ENCODE measurements around the gene METTL6.

The METTL6 gene

GRCh38 chr3:15454965-15455364 is 27.6 kb upstream of the METTL6 start:
- Mint-ChIP-seq H3K36me3 (no peaks in the 10 kb centered on the region), H3K9me3 (peaks cover 3% of the 10 kb centered on the region), H3K4me3 (no peak overlapping the region), H3K4me1 (no peaks in the 10 kb centered on the region), H3K27me3 (no peaks in the 10 kb centered on the region), H3K27ac (no peak overlapping the region)
- no peak for ATAC-seq

GRCh38 chr3:15453991-15454625 is 26.8 kb upstream of the METTL6 start:
- H3K4me1 Mint-ChIP-seq: no peaks in the 10 kb centered on the region
- ATAC-seq: peak; percentile 27
- no peak overlapping the region for H3K4me3 Mint-ChIP-seq
- no peaks in the 10 kb centered on the region for H3K36me3 Mint-ChIP-seq
- no peak overlapping the region for H3K27ac Mint-ChIP-seq
- no peaks in the 10 kb centered on the region for H3K27me3 Mint-ChIP-seq
- H3K9me3 Mint-ChIP-seq: peaks cover 3% of the 10 kb centered on the region

GRCh38 chr3:15453501-15453900 is 26.2 kb upstream of the METTL6 start:
- no peaks in the 10 kb centered on the region for H3K27me3 Mint-ChIP-seq
- no peak overlapping the region for H3K4me3 Mint-ChIP-seq
- no peaks in the 10 kb centered on the region for H3K36me3 Mint-ChIP-seq
- no peaks in the 10 kb centered on the region for H3K4me1 Mint-ChIP-seq
- peaks cover 3% of the 10 kb centered on the region for H3K9me3 Mint-ChIP-seq
- no peak for ATAC-seq
- H3K27ac Mint-ChIP-seq: no peak overlapping the region

GRCh38 chr3:15452961-15453360 is 25.6 kb upstream of the METTL6 start:
- Mint-ChIP-seq H3K4me1 (no peaks in the 10 kb centered on the region), H3K4me3 (no peak overlapping the region), H3K36me3 (no peaks in the 10 kb centered on the region), H3K27me3 (no peaks in the 10 kb centered on the region), H3K27ac (no peak overlapping the region), H3K9me3 (no peaks in the 10 kb centered on the region)
- ATAC-seq: no peak

- Mint-ChIP-seq H3K4me3 (no peak overlapping the region), H3K36me3 (no peaks in the 10 kb centered on the region), H3K27me3 (no peaks in the 10 kb centered on the region), H3K27ac (no peak overlapping the region), H3K9me3 (no peaks in the 10 kb centered on the region), H3K4me1 (no peaks in the 10 kb centered on the region)
- ATAC-seq: no peak
Observed at GRCh38 chr3:15452156-15452555, 24.8 kb upstream of the METTL6 start.

- Mint-ChIP-seq H3K9me3 (no peaks in the 10 kb centered on the region), H3K36me3 (no peaks in the 10 kb centered on the region)
Observed at GRCh38 chr3:15451216-15452113, 24.1 kb upstream of the METTL6 start.

GRCh38 chr3:15450438-15451215 is 23.3 kb upstream of the METTL6 start:
- Mint-ChIP-seq H3K9me3 (no peaks in the 10 kb centered on the region), H3K36me3 (peaks cover 1% of the 10 kb centered on the region), H3K4me3 (no peak overlapping the region), H3K27me3 (no peaks in the 10 kb centered on the region), H3K4me1 (no peaks in the 10 kb centered on the region), H3K27ac (no peak overlapping the region)
- ATAC-seq: no peak

More at GRCh38 chr3:15451216-15452113, 24.1 kb upstream of the METTL6 start:
- Mint-ChIP-seq H3K4me3 (no peak overlapping the region), H3K27ac (no peak overlapping the region), H3K27me3 (no peaks in the 10 kb centered on the region), H3K4me1 (no peaks in the 10 kb centered on the region)
- no peak for ATAC-seq

- Mint-ChIP-seq H3K9me3 (no peaks in the 10 kb centered on the region), H3K27ac (no peak overlapping the region), H3K36me3 (peaks cover 11% of the 10 kb centered on the region), H3K4me1 (no peaks in the 10 kb centered on the region), H3K4me3 (no peak overlapping the region), H3K27me3 (no peaks in the 10 kb centered on the region)
- ATAC-seq: no peak
Observed at GRCh38 chr3:15449489-15450224, 22.3 kb upstream of the METTL6 start.

- Mint-ChIP-seq H3K4me3 (no peak overlapping the region), H3K27me3 (no peaks in the 10 kb centered on the region), H3K9me3 (no peaks in the 10 kb centered on the region), H3K4me1 (no peaks in the 10 kb centered on the region), H3K36me3 (peaks cover 56% of the 10 kb centered on the region), H3K27ac (no peak overlapping the region)
- ATAC-seq: no peak
Observed at GRCh38 chr3:15443826-15444524, 16.6 kb upstream of the METTL6 start.

GRCh38 chr3:15440891-15441290 is 13.5 kb upstream of the METTL6 start:
- Mint-ChIP-seq H3K36me3 (peaks cover 73% of the 10 kb centered on the region), H3K4me1 (no peaks in the 10 kb centered on the region), H3K9me3 (no peaks in the 10 kb centered on the region), H3K27me3 (no peaks in the 10 kb centered on the region), H3K4me3 (no peak overlapping the region), H3K27ac (no peak overlapping the region)
- no peak for ATAC-seq

- Mint-ChIP-seq H3K4me1 (no peaks in the 10 kb centered on the region), H3K27ac (no peak overlapping the region), H3K4me3 (no peak overlapping the region), H3K36me3 (peaks cover 66% of the 10 kb centered on the region), H3K27me3 (no peaks in the 10 kb centered on the region), H3K9me3 (no peaks in the 10 kb centered on the region)
- ATAC-seq: no peak
Observed at GRCh38 chr3:15439476-15439875, 12.1 kb upstream of the METTL6 start.

- no peak overlapping the region for H3K4me3 Mint-ChIP-seq
- no peak for ATAC-seq
Observed at GRCh38 chr3:15438983-15439382, 11.6 kb upstream of the METTL6 start.

GRCh38 chr3:15436246-15436645 is 8.9 kb upstream of the METTL6 start:
- Mint-ChIP-seq H3K9me3 (no peaks in the 10 kb centered on the region), H3K4me3 (no peak overlapping the region), H3K27ac (no peak overlapping the region), H3K36me3 (peaks cover 69% of the 10 kb centered on the region), H3K4me1 (peaks cover 12% of the 10 kb centered on the region), H3K27me3 (no peaks in the 10 kb centered on the region)
- ATAC-seq: no peak

More at GRCh38 chr3:15438983-15439382, 11.6 kb upstream of the METTL6 start:
- no peaks in the 10 kb centered on the region for H3K27me3 Mint-ChIP-seq
- no peaks in the 10 kb centered on the region for H3K9me3 Mint-ChIP-seq
- no peak overlapping the region for H3K27ac Mint-ChIP-seq
- peaks cover 66% of the 10 kb centered on the region for H3K36me3 Mint-ChIP-seq
- H3K4me1 Mint-ChIP-seq: no peaks in the 10 kb centered on the region

GRCh38 chr3:15434756-15435155 is 7.4 kb upstream of the METTL6 start:
- Mint-ChIP-seq H3K36me3 (peaks cover 58% of the 10 kb centered on the region), H3K4me3 (no peak overlapping the region), H3K27me3 (no peaks in the 10 kb centered on the region), H3K4me1 (peaks cover 16% of the 10 kb centered on the region), H3K9me3 (no peaks in the 10 kb centered on the region), H3K27ac (no peak overlapping the region)
- no peak for ATAC-seq

Measured in stimulated activated memory B cell treated with anti-CD40 and anti-IgM and Interleukin-4, amounts not matched to agents 10 μg/mL and 1 μg/mL and 100 μg/mL, for 72 hours (primary cell).